HG03521 (cell line): Measurements from ENCODE around the gene LYG1.
"Not testable (repeated sequence)": the region's sequence is repeated elsewhere in the genome, so short reads cannot be mapped to it uniquely, and the experiment has no call there.

Source experiments
- ATAC-seq: cut with Tn5 transposase; IDR thresholded peaks from one replicate; pipeline ENCODE4 v1.9.1; 2021; ENCODE audit warnings: mild to moderate bottlenecking, moderate library complexity; ENCODE audit not compliant: unreplicated experiment

LYG1 gene

DNA sequence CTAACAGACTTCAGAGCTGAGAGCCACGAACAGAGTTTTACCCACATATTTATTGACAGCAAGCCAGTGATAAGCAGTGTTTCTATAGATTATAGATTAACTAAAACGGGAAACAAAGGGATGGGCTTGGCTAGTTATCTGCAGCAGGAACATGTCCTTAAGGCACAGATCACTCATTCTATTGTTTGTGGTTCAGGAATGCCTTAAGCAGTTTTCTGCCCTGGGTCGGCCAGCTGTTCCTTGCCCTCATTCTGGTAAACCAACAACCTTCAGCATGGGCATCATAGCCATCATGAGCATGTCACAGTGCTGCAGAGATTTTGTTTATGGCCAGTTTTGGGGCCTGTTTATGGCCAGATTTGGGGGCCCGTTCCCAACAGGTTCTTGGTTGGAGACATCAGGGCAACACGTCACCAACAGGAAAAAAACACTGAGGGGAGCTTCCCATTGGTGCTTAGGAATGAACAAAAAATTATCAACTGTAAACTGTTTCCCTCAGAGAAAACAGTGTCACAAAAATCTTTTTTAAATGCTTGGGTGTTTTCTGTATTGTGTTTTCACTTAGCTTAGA is 22.7 kb downstream of the LYG1 start:
- ATAC-seq: not testable (repeated sequence)

DNA sequence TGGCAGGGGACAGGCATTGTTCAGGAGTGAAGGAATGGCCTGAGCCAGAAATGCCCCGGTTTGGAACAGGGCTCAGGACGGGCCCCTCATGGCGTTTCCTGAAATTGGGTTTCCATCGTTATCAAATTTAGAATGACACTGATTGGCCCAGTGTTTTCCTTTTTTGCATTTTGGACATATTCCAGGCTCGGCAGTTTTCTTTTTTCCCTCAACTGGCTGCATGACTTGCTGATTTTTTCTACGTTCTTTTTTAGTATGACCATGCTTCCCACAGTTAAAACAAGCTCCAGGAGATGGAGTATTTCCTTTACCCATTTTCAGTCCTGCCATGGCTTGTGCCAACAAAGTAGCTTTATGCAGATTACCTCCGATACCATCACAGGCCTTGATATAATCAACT is 25.1 kb downstream of the LYG1 start:
- ATAC-seq: no peak

DNA sequence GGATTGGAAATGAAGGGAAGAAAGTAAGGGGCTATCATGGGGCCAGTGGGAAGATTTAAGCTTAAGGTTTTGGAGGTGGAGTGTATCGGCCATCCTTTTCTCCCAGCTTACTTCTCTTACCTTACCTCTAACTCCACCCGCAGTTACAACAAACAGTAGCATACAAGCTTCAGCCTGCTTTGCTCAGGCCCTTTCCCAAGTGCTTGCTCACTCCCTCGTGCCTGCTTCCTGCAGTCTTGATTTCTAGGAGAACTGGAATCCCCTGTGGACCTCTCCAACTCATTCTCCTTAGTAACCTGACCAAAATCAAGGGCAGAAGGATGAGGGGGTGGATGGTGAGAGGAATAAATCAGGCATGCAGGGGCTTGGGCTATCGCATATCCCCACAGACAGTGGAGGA is 39.8 kb downstream of the LYG1 start:
- ATAC-seq: no peak

DNA sequence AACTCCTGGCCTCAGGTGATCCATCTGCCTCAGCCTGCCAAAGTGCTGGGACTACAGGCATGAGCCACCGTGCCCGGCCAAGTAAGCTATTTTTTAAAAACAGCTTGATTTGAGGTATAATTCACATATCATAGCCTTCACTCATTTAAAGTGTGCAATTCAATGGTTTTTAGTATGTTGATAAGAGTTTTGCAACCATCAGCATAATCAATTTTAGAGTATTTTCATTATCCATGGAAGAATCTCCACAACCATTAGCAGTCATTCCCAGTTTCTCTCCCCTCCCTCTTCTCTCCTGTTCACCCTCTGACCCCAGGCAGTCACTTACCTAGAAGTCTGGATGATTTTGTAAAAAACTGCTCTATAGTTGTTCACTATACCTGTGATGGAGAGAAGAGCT is 40.8 kb downstream of the LYG1 start:
- no peak for ATAC-seq

DNA sequence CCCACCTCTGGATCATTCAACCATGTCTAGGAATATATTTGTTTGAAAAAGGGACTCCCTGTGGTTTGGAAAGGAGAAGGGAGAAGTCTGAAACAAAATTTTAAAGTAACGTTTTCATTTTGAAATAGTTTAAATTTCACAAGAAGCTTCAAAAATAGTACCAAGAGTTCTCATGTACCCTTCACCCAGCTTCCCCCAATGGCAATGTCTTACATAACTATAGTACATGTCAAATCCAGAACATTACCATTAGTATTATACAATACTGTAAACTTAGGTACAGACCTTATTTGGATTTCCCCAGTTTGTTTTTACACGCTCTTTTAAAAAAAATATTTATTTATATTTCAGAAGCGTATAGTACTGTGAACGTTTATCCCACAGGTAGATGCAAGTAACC is 41.5 kb downstream of the LYG1 start:
- ATAC-seq: no peak

DNA sequence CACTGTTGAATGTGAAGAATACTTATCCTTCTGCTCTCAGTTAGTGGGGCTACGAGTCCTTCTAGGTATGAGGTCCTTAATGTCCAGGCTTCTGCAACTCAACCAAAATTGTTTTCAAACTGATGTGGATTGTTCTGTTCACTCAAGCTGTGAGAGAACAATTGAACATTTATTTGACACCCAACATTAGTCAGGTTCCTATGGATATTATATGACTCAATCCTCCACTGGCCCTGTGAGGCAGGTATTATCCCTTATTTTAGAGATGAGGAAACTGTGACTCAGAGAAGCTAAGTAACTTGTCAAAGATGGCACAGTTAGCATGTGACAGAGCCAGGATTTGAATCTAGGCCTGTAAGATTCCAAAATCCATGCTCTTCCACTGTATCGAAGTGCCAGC is 44.3 kb downstream of the LYG1 start:
- no peak for ATAC-seq

DNA sequence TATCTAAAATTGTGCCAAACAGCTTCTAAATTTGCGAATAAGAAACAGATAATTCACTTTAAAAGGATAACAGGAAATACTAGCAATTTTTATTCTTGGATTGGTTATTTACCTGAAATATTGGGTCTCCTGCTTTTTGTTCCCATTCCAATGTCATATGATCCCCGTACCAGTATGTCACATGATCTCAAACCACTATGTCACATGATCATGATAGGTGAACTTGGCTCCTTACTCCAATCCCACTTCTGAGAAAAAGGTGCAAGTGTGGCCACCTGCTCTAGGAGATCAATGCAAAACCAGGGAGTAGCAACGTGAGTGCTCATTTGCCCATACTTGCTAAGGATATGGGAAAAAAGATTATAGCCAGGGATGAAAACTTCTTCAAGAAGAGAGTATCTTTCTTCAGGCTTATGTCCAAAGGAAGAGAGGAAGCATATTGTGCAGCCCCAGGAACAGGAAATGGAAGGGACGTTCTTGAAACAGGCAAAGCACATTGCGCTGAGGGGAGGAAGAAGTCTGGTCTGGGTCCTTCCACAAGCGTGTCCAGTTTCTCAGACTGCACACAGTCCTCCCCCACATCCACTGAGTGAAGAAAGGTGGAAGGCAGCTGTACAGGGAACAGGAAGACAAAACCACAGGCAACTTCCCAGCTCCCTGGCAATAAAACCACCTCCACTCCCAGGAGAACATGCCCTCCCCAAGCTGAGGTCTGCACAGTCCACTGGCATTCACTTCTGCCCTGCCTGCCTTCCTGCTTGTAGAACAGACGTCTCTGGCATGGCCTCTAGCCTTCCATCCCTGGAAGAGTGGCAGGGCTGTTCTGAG is 45.3 kb downstream of the LYG1 start, which contains the start of gene LYG2:
Gene LYG2, minus strand, starts transcription at position 176 of the 828 bp plus-strand sequence. CDS start 1,406 bp downstream, outside the sequence.
- ATAC-seq: no peak

DNA sequence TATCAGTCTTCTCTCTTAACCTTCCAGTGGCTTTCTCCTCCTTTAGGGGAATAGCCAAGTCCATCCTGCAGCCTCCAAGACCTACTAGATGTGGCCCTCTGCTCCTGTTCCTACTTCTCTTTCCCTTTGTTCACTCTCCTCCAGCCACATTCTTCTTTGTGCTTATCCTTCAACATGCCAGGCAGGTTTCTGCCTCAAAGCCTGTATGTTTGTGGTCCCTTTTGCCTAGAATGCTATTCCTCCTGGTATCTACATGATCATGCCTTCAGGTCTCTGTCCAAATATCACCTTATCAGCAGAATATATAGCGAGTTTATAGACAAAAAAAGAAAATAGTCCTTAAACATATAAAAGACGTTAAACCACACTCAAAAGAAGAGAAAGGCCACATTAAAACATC is 51.0 kb downstream of the LYG1 start:
- no peak for ATAC-seq

DNA sequence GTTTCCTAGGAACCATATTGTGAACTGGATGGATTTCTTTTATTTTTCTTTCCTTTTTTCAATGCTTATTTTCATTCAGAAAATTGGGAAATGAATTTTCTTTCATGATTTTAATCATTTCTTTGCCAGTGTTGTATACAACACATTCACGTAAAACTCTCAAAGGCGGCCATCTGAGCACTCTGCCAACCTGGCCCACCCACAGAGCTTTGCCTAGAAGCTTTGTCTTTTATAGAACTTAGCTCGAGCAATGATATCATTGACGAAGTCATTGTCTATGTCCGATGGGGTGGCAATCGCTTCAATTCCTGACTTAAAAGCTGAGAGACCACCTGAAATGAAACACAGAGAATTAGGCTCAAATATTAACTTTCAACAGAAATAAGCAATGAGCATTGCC is 58.8 kb downstream of the LYG1 start:
- no peak for ATAC-seq

DNA sequence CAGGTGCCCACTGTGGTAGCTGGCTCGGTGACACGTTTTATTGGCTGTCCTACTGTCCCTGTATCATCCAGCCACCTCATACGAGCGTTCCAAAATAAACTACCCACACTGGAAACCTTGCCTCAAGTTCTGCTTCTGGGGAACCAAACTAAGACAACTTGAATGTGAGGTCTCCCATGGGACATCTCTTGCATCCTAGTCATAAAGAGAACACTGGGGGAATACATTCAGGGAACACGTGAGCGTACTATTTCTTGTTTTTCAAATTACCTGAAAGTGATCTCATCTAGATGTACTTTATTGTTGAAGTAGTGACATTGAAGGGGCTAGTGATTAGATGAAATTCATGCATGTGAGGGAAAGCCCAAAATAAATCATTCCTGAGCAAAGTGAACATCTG is 60.6 kb downstream of the LYG1 start:
- ATAC-seq: no peak

DNA sequence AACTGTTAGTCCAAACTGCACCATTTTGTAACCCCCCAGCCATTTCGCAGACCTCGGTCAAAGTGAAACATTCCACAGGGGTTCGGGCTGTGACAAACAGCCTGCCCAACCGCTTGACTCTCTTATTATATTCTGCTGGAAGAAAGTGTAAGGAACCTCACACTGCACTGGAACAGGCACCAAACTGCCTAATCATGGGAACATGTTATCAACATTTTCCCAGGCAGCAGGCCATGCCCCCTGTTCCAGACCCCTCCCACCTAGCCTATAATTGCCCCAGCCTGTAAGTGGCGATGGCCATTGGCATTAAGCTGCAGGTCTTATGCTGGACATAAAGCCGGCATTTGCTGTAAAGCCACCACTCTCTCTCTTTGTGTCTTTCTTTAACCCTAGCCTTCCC is 62.4 kb downstream of the LYG1 start:
- ATAC-seq: no peak
